Measurements from ENCODE around the gene KRT71. TPM values are rescaled to one million over a fixed set of nuclear protein-coding genes. Genes with fewer than 3 reads are reported as not detected.

Gene KRT71
- polyA plus RNA-seq, 4 donors, result not detected

DNA sequence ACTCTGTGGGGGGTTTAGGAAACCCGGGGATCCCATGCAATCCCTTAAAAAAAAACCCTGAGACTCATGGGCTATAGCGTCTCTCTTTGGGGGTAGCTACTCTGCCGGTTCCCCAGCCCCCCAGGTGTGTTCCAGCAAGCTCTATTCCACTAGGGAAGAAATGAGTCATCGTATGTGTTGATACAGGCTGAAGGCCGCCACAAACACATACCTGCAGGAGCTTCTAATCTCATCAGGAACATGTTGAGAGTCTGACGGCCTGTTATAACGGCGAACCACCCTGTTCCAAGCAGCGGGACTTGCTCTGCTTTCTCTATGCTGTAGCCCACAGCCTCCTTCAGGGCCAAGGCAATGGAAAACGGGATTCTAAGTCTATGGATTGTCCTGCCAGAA lies 31.8 kb downstream of the KRT71 start:
- FAIRE-seq (no peak), DNase-seq (peak; percentile 61 to 77)
- H3K4me3 ChIP-seq (ENCODE audit: low read depth in 1 of 3, low read length in 3 of 3), result no peak overlapping the region
- no peak overlapping the region for H3K27ac ChIP-seq (ENCODE audit: low read depth in 1 of 3, low read length in 2 of 3)
- peaks cover 0 to 3% (median 2%) of the 10 kb centered on the region in 3 donors for H3K27me3 ChIP-seq (ENCODE audit: control insufficient read depth in 3 of 3, insufficient read depth in 3 of 3, low read length in 3 of 3)
- 16 to 59% (median 24%) methylated on average over 10 of the region's 10 CpGs for WGBS, 3 donors
- no peaks in the 10 kb centered on the region for H3K36me3 ChIP-seq (ENCODE audit: control insufficient read depth in 3 of 3, insufficient read depth in 2 of 3, low read depth in 1 of 3, low read length in 3 of 3)
- H3K4me1 ChIP-seq (ENCODE audit: control insufficient read depth in 3 of 3, insufficient read depth in 2 of 3, low read depth in 1 of 3, low read length in 2 of 3), result peaks cover 0 to 9% (median 2%) of the 10 kb centered on the region in 3 donors
- no peaks in the 10 kb centered on the region for H3K9me3 ChIP-seq (ENCODE audit: control insufficient read depth in 2 of 2, insufficient read depth in 1 of 2, low read depth in 1 of 2, low read length in 1 of 2)

DNA sequence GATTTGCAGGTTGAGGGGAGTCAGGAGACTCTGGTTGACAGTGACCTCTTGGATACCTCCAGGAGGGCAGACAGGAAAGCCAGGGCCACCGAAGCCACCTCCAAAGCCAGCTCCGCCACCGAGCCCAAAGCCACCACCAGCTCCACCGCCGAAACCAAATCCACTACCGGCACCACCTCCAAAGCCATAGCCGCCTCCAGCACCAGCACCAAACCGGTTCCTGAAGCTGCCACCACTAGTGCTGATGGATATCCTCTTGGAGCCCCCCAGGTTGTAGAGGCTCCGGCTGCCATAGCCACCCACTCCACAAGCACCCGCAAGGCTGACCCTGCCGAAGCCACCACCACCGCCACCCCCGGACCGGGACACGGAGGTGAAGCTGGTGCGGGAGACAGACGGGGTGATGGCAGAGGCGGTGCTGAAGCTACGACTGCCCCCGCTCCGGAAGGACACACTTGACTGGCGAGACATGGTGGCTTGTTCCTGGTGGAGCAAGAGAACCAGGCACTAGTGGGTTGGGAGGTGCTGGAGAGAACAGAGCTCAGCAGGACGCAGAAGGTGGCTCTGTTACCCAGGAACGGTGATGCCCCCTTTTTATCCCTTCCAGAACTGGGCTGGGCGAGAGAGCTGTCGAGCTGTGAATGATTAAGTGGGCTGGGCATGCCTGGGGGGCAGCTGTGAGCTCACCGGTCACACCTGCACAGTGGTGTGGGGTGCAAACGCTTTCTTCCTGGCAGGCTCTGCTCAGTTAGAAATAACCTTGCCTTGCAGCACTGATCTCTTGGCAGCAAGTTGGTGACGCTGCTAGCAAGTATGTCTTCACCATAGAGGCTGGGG lies 32.9 kb downstream of the KRT71 start, which contains the start of gene KRT5:
Gene KRT5, minus strand, starts transcription at position 569 of the 837 bp plus-strand sequence. Its CDS starts 98 bp downstream, at position 471.
- Histone ChIP-seq H3K27me3 (ENCODE audit: control insufficient read depth in 3 of 3, insufficient read depth in 3 of 3, low read length in 3 of 3) (peaks cover 0 to 3% (median 2%) of the 10 kb centered on the region in 3 donors), H3K4me3 (ENCODE audit: low read depth in 1 of 3, low read length in 3 of 3) (no peak within 1 kb of the TSS), H3K27ac (ENCODE audit: low read depth in 1 of 3, low read length in 2 of 3) (no peak within 1 kb of the TSS), H3K9me3 (ENCODE audit: control insufficient read depth in 2 of 2, insufficient read depth in 1 of 2, low read depth in 1 of 2, low read length in 1 of 2) (no peaks in the 10 kb centered on the region), H3K36me3 (ENCODE audit: control insufficient read depth in 3 of 3, insufficient read depth in 2 of 3, low read depth in 1 of 3, low read length in 3 of 3) (no peaks in the 10 kb centered on the region), H3K4me1 (ENCODE audit: control insufficient read depth in 3 of 3, insufficient read depth in 2 of 3, low read depth in 1 of 3, low read length in 2 of 3) (peaks cover 0 to 9% (median 2%) of the 10 kb centered on the region in 3 donors)
- no peak for DNase-seq
- FAIRE-seq, result no peak
- WGBS, 3 donors, result 84 to 92% (median 89%) methylated on average over 29 of the region's 29 CpGs

DNA sequence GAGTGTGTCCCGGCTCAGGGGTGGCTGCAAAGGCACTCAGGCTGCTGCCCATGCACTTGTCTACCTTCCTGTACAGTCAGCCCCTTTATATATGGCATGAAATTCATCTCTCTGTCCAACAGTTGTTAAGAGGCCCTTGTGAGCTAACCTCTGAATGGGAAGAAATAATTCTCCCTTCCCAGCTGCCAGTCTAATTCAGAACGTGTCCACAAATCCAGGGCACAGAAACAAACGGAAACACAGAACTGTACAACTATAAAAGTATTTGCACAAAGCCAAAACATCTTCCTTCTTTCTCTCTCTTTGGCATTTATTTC lies 33.6 kb downstream of the KRT71 start:
- H3K27ac ChIP-seq (ENCODE audit: low read depth in 1 of 3, low read length in 2 of 3), result no peak overlapping the region
- no peaks in the 10 kb centered on the region for H3K9me3 ChIP-seq (ENCODE audit: control insufficient read depth in 2 of 2, insufficient read depth in 1 of 2, low read depth in 1 of 2, low read length in 1 of 2)
- H3K4me3 ChIP-seq (ENCODE audit: low read depth in 1 of 3, low read length in 3 of 3), result no peak overlapping the region
- H3K27me3 ChIP-seq (ENCODE audit: control insufficient read depth in 3 of 3, insufficient read depth in 3 of 3, low read length in 3 of 3), result peaks cover 0 to 3% (median 2%) of the 10 kb centered on the region in 3 donors
- 83 to 89% (median 84%) methylated on average over 3 of the region's 3 CpGs for WGBS, 3 donors
- DNase-seq (no peak), FAIRE-seq (no peak)
- no peaks in the 10 kb centered on the region for H3K36me3 ChIP-seq (ENCODE audit: control insufficient read depth in 3 of 3, insufficient read depth in 2 of 3, low read depth in 1 of 3, low read length in 3 of 3)
- peaks cover 0 to 9% (median 2%) of the 10 kb centered on the region in 3 donors for H3K4me1 ChIP-seq (ENCODE audit: control insufficient read depth in 3 of 3, insufficient read depth in 2 of 3, low read depth in 1 of 3, low read length in 2 of 3)

DNA sequence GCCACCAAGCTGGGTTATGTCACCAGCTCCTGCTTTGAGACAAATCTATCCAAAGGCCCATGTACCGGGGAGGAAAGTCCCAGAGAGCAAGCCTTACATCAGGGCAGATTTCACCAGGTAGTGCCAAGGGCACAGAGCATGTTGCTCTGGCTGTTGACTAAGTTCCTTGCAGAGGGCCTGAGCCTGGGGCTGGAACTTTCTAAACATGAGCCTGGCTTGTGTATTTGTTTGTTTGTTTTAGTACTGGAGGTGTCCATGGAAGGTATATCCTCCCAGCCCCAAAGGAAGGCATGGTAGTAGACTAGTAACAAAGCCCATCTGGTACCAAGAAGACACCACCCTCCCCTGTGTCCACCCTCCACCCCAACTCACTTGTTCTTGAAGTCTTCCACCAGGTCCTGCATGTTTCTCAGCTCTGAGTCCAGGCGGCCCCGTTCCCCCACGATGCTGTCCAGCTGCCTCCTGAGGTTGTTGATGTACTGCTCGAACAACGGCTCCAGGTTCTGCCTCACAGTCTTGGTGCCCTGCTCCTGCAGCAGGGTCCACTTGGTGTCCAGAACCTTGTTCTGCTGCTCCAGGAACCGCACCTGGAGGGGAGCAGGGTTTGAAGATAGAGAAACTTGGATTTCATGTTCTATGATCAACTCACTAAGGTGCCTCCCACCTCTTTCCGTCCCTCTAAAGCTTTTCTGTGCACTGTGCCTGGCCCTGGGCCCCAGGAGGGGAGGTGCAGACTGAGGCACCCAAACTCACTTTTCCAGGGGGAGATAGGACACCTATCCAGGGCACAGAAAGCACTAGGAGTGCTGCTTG lies 34.2 kb downstream of the KRT71 start:
- WGBS, 3 donors, result 80 to 88% (median 82%) methylated on average over 8 of the region's 8 CpGs
- FAIRE-seq, result no peak
- H3K4me3 ChIP-seq (ENCODE audit: low read depth in 1 of 3, low read length in 3 of 3), result no peak overlapping the region
- H3K27me3 ChIP-seq (ENCODE audit: control insufficient read depth in 3 of 3, insufficient read depth in 3 of 3, low read length in 3 of 3), result peaks cover 0 to 3% (median 2%) of the 10 kb centered on the region in 3 donors
- peaks cover 0 to 9% (median 2%) of the 10 kb centered on the region in 3 donors for H3K4me1 ChIP-seq (ENCODE audit: control insufficient read depth in 3 of 3, insufficient read depth in 2 of 3, low read depth in 1 of 3, low read length in 2 of 3)
- no peaks in the 10 kb centered on the region for H3K36me3 ChIP-seq (ENCODE audit: control insufficient read depth in 3 of 3, insufficient read depth in 2 of 3, low read depth in 1 of 3, low read length in 3 of 3)
- no peak overlapping the region for H3K27ac ChIP-seq (ENCODE audit: low read depth in 1 of 3, low read length in 2 of 3)
- DNase-seq, result no peak
- no peaks in the 10 kb centered on the region for H3K9me3 ChIP-seq (ENCODE audit: control insufficient read depth in 2 of 2, insufficient read depth in 1 of 2, low read depth in 1 of 2, low read length in 1 of 2)

DNA sequence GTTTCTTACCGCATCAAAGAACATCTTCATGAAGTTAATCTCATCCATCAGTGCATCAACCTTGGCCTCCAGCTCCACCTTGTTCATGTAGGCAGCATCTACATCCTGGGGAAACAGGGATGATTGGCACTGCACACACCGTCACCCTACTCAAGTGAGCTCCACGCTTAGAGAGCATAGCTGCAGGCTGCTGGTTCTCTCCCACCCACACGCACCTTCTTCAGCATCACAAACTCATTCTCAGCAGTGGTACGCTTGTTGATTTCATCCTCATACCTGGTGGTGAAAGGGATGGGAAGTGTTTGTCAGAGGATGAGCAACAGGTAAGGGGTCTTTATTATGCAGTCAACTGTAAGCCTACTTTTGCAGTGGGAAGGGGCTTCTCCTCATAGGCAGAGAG lies 35.1 kb downstream of the KRT71 start:
- Histone ChIP-seq H3K27me3 (ENCODE audit: control insufficient read depth in 3 of 3, insufficient read depth in 3 of 3, low read length in 3 of 3) (peaks cover 0 to 2% (median 1%) of the 10 kb centered on the region in 3 donors), H3K4me3 (ENCODE audit: low read depth in 1 of 3, low read length in 3 of 3) (no peak overlapping the region), H3K9me3 (ENCODE audit: control insufficient read depth in 2 of 2, insufficient read depth in 1 of 2, low read depth in 1 of 2, low read length in 1 of 2) (no peaks in the 10 kb centered on the region), H3K4me1 (ENCODE audit: control insufficient read depth in 3 of 3, insufficient read depth in 2 of 3, low read depth in 1 of 3, low read length in 2 of 3) (peaks cover 0 to 9% (median 2%) of the 10 kb centered on the region in 3 donors), H3K36me3 (ENCODE audit: control insufficient read depth in 3 of 3, insufficient read depth in 2 of 3, low read depth in 1 of 3, low read length in 3 of 3) (no peaks in the 10 kb centered on the region), H3K27ac (ENCODE audit: low read depth in 1 of 3, low read length in 2 of 3) (no peak overlapping the region)
- no peak for FAIRE-seq
- no peak for DNase-seq
- 86 to 94% (median 90%) methylated on average over 5 of the region's 5 CpGs for WGBS, 3 donors

DNA sequence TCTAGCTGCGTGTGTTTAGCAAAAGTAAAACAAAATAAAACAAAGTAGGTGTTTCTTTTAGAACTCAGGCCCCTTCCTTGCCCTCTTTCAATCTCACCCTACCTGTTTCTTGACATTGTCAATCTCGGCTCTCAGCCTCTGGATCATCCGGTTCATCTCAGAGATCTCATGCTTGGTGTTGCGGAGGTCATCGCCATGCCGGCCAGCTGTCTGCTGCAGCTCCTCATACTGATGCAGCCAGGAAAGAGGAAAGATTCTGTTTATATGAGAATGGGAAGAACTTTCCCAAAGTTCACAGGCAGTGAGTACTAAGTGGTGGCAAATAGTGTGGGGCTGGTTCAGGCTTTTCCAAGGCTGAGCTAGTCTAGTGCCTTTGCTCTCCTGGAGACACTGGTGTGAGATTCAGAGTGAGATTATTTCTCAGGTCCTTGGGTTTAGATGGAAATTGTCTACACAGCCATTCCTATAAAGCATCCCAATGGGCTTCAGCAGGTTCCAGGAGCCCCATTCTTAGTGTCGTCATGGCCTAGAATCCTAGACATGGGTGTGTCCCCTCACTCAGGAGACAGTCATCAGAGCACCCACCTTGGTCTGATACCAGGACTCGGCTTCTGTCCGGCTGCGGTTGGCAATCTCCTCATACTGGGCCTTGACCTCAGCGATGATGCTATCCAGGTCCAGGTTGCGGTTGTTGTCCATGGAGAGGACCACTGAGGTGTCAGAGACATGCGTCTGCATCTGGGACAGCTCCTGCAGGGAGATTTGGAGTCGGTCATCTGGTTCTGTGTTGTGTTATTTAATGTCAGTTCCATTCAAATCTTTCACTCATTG lies 35.7 kb downstream of the KRT71 start:
- DNase-seq (no peak), FAIRE-seq (no peak)

DNA sequence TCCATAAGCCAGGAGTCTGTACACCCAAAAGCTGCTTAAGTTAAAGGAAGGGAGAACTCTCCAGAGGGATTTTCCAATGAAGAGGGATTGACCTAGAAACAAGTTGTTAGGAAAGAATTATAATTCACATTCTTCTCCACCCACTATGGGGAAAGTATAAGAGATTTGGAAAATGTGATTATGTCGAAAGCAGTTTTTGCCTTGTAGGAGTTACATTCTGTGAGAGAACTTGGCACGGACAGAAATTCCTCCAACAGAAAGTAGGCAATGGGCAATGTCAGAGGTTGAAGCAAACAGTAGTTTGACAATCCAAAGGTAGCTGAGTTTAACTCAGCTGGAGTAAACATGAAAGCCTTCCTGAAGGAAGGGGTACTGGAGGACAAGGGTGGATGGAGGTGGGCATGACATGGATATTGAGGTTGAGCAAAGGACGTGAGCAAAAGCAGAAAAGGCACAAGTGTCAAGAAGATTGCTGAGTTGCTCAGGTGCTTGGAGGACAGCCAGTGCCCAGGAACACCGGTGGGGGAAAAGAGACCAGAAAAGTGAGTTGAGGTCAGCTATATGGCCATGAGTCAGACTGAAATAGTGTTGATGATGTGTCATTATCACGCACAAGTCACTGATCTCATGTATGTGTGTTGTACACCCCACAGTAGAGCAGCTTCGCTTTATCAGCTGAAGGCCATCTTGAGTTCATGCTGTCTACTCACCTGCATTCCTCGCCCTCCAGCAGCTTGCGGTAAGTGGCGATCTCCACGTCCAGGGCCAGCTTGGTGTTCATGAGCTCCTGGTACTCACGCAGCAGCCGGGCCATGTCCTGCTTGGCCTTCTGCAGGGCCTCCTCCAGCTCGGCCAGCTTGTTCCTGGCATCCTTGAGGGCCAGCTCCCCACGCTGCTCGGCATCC lies 36.8 kb downstream of the KRT71 start:
- H3K9me3 ChIP-seq (ENCODE audit: control insufficient read depth in 2 of 2, insufficient read depth in 1 of 2, low read depth in 1 of 2, low read length in 1 of 2), result peaks cover 1 to 3% of the 10 kb centered on the region in 2 donors
- 79 to 87% (median 85%) methylated on average over 15 of the region's 15 CpGs for WGBS, 3 donors
- no peaks in the 10 kb centered on the region for H3K36me3 ChIP-seq (ENCODE audit: control insufficient read depth in 3 of 3, insufficient read depth in 2 of 3, low read depth in 1 of 3, low read length in 3 of 3)
- H3K27ac ChIP-seq (ENCODE audit: low read depth in 1 of 3, low read length in 2 of 3), result no peak overlapping the region
- no peak overlapping the region for H3K4me3 ChIP-seq (ENCODE audit: low read depth in 1 of 3, low read length in 3 of 3)
- DNase-seq (no peak), FAIRE-seq (no peak)
- peaks cover 0 to 2% (median 0%) of the 10 kb centered on the region in 3 donors for H3K27me3 ChIP-seq (ENCODE audit: control insufficient read depth in 3 of 3, insufficient read depth in 3 of 3, low read length in 3 of 3)
- H3K4me1 ChIP-seq (ENCODE audit: control insufficient read depth in 3 of 3, insufficient read depth in 2 of 3, low read depth in 1 of 3, low read length in 2 of 3), result peaks cover 0 to 3% (median 0%) of the 10 kb centered on the region in 3 donors

More for the DNA sequence above, 35.7 kb downstream of the KRT71 start:
- H3K9me3 ChIP-seq (ENCODE audit: control insufficient read depth in 2 of 2, insufficient read depth in 1 of 2, low read depth in 1 of 2, low read length in 1 of 2), result no peaks in the 10 kb centered on the region
- H3K27me3 ChIP-seq (ENCODE audit: control insufficient read depth in 3 of 3, insufficient read depth in 3 of 3, low read length in 3 of 3), result peaks cover 0 to 2% (median 0%) of the 10 kb centered on the region in 3 donors
- no peak overlapping the region for H3K4me3 ChIP-seq (ENCODE audit: low read depth in 1 of 3, low read length in 3 of 3)
- peaks cover 0 to 9% (median 2%) of the 10 kb centered on the region in 3 donors for H3K4me1 ChIP-seq (ENCODE audit: control insufficient read depth in 3 of 3, insufficient read depth in 2 of 3, low read depth in 1 of 3, low read length in 2 of 3)
- no peak overlapping the region for H3K27ac ChIP-seq (ENCODE audit: low read depth in 1 of 3, low read length in 2 of 3)
- no peaks in the 10 kb centered on the region for H3K36me3 ChIP-seq (ENCODE audit: control insufficient read depth in 3 of 3, insufficient read depth in 2 of 3, low read depth in 1 of 3, low read length in 3 of 3)
- WGBS, 3 donors, result 89 to 91% (median 91%) methylated on average over 14 of the region's 14 CpGs

All from small intestine (tissue), 7 donors.